ENCODE data around the gene EXD3.
"Not testable (repeated sequence)": the region's sequence is repeated elsewhere in the genome, so short reads cannot be mapped to it uniquely, and the experiment has no call there.

Gene EXD3

GRCh38 chr9:137394866-137395665, 27.9 kb downstream of the EXD3 start:
- DNase-seq (ENCODE audit: low read depth in 1 of 2, low spot score in 1 of 2), result no peak

GRCh38 chr9:137393176-137394150, 29.5 kb downstream of the EXD3 start:
- no peak for DNase-seq (ENCODE audit: low read depth in 1 of 2, low spot score in 1 of 2)

DNA sequence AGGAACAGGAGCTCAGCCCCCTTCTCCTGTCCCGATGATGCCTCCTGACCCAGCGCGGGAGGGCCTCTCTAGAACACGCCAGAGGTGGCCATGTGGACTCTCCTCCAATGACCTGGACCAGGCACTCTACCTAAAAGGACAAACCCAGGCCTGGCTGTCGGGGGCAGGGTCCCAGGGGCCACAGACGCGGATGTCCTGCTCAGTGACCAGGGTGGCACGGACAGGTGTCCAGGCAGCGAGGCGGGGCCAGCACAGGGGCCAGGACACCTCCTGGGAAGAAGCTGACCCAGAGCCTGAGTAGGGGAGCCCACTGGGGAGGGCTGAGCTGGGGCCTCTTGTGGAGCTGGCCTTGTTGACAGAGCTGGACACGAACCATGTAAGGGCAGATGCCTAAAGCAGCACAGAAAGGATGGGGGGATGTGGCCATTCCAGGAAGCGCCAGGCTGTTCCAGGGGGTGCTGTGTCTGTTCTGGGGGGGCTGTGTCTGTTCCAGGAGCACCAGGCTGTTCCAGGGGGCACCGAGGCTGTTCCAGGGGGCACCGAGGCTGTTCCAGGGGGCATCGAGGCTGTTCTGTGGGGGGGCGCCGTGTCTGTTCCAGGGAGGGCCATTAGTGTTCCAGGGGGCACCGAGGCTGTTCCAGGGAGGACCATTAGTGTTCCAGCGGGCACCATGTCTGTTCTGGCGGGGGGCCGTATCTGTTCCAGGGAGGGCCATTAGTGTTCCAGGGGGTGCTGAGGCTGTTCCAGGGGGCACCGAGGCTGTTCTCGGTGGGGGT, 30.5 kb downstream of the EXD3 start:
- DNase-seq (ENCODE audit: low read depth in 1 of 2, low spot score in 1 of 2), result no peak

GRCh38 chr9:137391411-137391754, 31.6 kb downstream of the EXD3 start:
- DNase-seq (ENCODE audit: low read depth in 1 of 2, low spot score in 1 of 2), result no peak

- no peak for DNase-seq (ENCODE audit: low read depth in 1 of 2, low spot score in 1 of 2)
These were observed 32.2 kb downstream of the EXD3 start for GRCh38 chr9:137390553-137391410.

DNA sequence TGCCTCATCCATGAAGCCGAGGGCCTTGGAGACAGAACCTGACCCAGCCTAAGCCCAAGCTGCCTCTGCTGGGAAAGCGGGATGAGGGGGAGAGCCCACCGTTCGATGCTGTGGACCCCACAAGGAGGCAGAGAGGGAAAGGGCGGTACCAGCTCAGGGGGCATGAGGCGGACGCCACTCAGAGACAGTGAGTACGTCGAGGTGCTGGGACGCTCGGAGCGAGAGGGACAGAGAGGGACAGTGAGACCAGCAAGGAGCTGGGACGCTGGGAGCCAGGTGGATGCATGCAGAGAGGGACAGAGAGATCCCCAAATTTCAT, 33.6 kb downstream of the EXD3 start:
- no peak for DNase-seq (ENCODE audit: low read depth in 1 of 2, low spot score in 1 of 2)

- no peak for DNase-seq (ENCODE audit: low read depth in 1 of 2, low spot score in 1 of 2)
These were observed 34.2 kb downstream of the EXD3 start for GRCh38 chr9:137388589-137389427.

DNA sequence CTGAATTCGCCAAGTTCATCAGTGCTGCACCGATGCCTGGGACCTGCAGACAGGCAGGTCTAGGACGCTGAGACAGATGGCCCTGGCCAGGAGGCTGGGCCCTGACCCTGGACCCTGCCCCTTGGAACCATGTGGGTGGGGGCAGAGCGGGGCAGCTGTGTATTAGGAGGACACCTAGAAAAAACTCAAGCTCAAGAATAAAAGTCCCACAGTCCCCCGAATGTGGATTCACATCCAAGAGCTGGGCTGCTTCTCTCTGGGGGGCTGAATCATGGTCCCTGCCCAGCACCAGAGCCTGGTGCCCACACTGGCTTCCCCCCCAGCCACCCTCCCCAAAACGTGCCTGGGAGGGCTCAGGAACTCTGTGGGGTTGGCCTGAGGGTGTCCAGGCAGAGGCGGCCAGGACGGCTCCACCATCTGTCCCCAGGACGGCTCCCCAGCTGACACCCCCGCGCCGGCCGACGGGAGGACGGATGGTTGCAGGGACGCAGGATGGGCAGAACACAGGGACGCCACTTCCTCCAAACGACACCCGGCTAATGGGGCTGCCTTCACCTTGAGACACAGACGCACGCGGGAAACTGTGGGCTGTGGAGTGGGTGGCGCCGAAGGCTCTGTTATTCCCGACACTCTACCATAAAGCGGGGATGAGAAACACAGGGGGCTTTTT, 34.9 kb downstream of the EXD3 start:
- DNase-seq (ENCODE audit: low read depth in 1 of 2, low spot score in 1 of 2), result no peak

- no peak for DNase-seq (ENCODE audit: low read depth in 1 of 2, low spot score in 1 of 2)
These were observed 35.7 kb downstream of the EXD3 start for GRCh38 chr9:137387114-137387890.

GRCh38 chr9:137386507-137387113, 36.4 kb downstream of the EXD3 start:
- not testable (repeated sequence) for DNase-seq (ENCODE audit: low read depth in 1 of 2, low spot score in 1 of 2)

GRCh38 chr9:137385061-137385655, 37.8 kb downstream of the EXD3 start:
- no peak for DNase-seq (ENCODE audit: low read depth in 1 of 2, low spot score in 1 of 2)

- DNase-seq (ENCODE audit: low read depth in 1 of 2, low spot score in 1 of 2), result no peak
These were observed 38.9 kb downstream of the EXD3 start for GRCh38 chr9:137383784-137384756.

DNA sequence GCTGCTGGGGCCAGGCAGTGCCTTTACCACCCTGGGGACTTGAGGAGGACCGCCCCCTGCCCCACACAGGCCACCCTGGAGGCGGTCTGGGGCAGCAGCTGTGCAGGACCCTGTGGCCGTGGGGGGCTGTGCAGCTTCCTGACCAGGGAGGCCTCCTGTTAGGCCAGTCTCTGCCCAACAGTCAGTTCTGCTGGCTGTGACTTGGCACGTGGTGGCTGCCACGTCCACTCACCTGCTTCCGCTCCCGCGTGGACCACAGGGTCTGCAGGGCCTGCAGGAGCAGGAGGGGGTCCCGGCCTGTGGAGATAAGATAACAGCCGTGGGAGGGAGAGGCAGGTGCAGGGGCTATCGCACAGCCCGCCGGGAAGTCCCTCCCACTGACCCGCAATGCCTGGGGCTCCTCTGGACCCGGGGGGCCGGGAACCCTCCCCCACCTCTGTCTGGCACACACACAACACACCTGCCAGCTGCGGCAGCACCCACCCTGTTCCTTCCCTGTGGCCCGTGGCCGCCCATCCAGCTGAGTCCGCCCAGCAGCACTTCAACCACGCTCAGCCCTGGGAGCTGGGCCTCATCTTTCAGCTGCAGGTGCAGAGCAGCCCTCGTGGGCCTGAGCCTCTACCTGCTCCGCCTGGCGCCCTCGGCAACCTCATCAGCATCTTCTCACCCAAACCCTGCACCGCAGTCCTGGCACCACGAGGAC, 39.7 kb downstream of the EXD3 start:
- DNase-seq (ENCODE audit: low read depth in 1 of 2, low spot score in 1 of 2), result no peak

- DNase-seq (ENCODE audit: low read depth in 1 of 2, low spot score in 1 of 2), result no peak
These were observed 40.4 kb downstream of the EXD3 start for GRCh38 chr9:137382444-137383080.
